DMS53 (cell line): ENCODE data around the gene BORCS6.

Source experiments
- DNase-seq: peaks from one replicate; lab custom pipeline; 2025; lab: John Stamatoyannopoulos, UW

BORCS6 gene

DNA sequence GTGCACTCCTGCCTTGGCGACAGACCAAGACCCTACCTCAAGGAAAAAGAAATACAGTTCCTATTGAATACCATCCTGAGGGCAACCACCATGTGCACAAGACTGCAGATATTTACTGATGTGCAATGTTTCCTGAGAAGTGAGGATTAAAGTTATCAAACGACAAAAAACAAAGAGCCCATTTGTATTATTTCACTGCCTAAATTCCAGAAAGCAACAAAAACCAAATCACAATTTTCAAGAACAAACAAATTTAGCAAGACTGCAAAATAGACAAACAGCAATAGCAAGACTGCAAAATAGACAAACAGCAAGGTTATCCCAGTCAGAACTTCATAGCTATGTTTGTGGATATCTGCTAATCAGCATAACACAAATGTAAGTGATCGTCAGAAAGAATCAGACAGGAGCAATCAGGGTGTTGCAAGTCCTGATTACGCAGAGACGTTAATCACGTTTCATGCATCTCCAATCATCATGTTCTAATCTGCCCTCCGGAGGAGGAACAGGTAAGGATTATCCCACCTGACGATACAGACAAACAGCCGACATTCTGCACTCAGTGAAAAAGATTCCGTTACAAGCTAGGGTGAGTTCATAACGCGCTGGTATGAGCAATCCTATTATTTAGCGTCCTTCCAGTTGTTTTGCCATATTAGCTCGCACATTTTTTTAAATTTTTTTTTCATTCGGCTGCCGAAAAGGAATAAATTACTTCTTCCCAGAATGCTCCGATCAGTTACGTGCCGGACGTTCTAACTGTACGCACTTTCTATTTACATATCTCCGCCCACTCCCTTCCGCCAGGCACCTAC is 16.7 kb downstream of the BORCS6 start:
- DNase-seq, result peak; percentile 98

DNA sequence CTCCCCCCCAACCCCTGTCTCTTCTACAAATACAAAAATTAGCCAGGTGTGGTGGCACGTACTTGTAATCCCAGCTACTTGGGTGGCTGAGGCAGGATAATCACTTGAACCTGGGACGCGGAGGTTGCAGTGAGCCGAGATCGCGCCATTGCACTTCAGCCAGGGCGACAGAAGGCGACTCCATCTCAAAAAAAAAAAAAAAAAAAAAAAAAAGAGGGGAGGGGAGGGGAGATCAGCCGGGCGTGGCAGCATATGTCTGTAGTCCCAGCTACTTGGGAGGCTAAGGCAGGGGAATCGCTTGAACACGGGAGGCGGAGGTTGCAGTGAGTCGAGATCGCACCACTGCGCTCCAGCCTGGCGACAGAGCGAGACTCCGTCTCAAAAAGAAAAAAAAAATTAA is 19.8 kb downstream of the BORCS6 start:
- DNase-seq, result peak; percentile 51

DNA sequence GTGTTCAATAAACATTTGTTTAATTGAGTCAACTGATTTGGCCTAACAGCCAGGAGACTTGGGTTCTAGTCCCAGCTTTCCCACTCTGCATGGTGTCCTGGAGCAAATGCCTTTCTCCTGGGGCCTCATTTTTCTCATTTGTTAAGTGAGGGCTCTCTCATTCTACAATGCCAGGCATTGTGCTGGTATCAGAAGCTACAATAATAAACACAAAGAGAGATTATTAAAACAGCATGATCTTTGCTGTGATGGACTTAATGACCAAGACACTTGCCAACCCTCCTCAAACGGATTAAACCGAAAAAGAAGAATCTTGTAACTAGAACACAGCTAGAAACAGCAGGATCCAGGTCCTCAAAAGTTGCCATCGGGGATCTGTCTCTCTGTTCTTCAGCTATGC is 22.5 kb downstream of the BORCS6 start:
- DNase-seq, result no peak

DNA sequence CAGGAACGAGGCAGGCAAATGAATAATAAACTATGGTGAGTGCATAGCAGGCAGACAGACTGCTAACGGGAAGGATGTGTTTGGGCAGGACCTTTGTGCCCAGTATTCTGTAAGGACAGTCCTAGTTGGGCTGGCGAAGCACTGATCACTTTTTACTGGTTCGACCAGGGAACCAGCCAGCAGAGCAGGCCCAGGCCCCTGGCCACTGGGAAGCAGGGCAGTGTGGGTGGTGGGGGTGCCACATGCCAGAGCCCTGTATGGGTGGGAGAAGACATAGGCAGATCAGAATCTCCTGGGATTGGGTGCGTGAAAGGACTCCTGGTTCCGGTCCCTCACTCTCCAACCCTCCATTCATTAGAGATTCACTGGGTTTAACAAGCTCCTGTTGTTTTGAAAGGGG is 23.2 kb downstream of the BORCS6 start:
- no peak for DNase-seq

DNA sequence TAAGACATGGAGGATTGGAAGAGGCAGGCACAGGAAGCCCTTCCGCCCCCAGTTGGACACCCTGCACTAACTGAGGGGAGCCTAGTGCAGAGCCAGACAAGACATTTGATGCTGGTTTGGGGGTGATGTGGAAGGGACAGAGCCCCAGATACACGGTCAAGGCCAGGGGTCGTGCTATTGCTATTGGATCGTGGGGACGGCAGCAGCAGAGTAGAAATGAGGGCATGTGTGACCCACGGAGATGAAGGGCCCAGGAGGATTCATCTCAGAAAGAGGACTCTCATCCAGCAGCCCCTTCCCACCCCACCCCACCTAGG is 25.2 kb downstream of the BORCS6 start:
- no peak for DNase-seq

DNA sequence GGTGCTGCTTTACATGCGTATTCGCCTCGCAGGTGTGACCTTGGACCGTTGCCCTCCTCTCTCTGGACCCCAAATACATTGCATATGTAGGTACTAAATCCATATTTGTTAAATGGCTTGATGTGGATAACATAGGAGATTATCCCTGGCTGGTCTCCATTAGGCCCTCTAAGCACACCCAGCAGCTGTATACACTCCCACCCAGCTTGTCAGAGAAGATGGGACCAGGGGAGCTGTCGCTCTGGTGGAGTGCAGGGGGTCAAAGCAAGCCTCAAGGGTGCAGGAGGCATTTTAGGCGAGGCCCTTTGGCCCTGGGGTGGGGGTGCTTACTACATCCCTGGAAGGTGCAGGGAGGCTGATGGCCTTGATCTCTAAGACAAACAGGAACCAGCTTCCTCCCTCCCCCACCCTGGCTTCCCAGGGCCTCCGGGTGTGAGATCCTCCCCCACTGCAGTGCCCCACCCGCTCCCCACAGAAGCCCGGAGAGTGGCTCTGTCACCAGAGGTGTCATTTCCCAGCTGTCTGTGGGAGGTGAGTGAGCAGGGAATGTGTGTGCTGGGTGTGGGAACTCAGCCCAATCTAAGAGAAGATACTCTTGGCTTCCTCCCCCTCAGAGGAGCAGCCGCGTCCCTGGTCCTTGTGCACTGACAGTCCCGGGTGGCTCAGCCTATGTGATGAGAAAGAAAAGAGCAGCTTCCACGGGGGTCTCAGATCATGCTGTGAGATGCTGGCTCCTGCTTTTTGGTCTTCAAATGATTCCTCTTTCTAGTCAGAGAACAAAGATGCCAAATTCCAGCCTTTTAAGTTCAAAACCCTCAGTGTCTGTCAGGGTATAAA is 25.8 kb downstream of the BORCS6 start:
- peak; percentile 88 for DNase-seq

DNA sequence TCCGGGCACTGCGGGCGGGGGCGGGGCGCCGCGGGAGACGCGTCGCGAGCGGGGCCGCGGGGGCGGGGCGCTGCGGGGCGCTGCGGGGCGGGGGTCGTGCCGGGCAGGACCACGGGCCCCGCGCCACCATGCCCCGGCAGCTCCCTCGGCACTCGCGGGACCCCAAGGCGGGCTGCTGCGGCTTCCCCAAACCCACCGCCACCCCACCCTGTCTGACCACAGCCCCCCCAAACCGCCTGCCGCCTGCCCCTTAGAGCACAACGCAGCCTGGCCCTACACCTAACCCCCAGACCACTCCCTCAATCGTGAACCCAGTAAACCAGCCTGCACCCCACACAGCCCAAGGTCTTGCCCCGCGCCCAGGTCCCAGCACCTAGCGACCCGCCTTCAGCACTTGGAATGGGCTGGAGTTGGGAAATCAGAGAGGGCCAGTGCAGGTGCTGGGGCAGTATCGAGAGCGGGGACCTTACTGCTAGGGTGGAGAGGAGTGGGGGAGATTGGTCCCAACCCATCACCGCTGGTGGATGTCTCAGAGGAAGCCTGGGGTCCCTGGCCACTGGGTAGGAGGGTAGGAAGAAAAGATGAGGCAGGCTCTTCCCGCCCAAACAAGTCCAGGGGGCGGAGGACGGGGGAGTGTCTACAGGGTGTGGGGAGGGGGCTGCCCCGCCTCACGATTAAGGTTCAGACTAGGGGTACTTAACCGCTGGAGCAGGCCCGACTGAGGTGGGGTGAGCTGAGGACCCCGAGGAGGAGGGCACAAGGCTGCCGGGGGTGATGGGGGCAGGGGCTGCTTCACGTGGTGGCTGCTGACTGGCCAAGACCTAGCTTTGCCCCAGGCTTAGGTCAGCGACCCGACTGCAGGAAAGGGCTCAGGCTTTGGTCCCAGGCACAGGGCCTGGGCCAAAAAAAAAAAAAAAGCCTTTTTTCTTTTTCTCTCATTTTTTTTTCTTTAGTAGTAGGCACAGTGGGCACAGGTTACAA is 26.7 kb downstream of the BORCS6 start:
- peak; percentile 74 for DNase-seq

DNA sequence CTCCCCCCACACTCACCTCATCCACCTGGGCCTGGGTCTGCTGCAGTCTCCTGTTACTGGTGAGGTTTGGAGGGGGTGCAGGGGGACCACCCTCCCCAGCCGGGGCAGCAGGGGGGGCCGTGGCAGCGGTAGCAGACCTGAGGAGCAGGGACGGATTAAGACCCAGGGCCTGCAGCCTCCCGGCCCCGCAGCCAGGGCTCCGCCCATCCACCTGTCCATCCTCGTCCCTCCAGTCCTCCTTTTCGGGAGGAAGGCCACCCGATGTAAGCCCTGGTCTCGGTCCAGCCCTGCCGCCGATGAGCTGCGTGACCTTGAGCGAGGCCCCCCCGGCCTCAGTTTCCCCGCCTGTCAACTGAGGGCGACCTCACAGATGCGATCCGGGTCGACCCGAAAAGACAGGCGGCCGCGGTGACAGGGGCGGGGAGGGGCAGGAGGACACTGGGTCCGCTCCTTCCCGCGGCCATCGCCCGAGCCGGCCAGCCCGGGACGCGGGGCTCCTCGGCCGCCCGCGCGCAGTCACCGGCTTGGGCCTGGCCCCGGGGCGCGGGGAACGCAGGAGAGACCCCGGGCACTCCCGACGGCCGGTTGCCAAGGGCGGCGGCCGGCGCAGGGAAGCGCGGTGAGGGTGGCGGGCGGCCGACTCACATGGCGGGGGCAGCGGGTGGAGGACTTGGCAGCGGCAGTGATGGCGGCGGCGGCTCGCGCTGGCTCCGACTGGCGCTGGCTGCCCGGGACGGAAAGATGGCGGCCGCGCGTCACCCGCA is 27.6 kb downstream of the BORCS6 start, which contains the start of gene VAMP2:
Gene VAMP2, minus strand, starts transcription at position 716 of the 764 bp plus-strand sequence. Its CDS starts 69 bp downstream, at position 647.
- peak; percentile 92 for DNase-seq

DNA sequence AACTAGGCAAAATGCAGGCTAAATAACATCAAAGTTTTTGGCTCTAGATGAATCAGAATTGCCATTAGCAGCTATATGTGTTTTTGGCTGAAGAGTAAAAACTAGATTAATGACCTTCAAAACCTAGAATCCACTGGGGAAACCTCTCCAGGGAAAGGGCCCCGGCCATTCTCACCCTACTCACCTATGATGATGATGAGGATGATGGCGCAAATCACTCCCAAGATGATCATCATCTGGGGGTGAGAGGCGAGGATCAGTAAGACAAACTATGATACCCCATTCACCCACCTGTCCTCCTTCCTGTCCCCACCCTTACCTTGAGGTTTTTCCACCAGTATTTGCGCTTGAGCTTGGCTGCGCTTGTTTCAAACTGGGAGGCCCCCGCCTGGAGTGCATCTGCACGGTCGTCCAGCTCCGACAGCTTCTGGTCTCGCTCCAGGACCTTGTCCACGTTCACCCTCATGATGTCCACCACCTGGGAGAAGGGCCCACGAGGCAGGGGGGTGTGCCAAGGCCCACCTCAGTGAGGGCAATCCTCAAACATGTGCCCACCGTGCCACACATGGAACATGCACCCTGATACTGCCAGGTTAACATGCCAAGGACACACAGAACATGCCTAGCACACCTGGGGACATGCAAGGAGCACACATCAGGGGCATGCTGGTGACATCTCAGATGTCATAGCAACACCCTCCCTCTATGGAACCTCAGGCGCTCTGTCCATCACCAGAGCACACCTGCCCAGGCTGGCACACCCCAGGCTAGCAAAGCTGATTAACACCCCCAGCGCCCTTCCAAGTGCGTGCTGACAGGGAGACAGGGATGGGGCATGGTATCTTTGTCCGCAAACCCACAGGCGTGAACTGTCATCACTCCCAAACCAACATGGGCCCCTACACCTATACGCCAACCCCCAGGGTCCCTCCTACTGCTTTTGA is 28.4 kb downstream of the BORCS6 start:
- peak; percentile 51 for DNase-seq

DNA sequence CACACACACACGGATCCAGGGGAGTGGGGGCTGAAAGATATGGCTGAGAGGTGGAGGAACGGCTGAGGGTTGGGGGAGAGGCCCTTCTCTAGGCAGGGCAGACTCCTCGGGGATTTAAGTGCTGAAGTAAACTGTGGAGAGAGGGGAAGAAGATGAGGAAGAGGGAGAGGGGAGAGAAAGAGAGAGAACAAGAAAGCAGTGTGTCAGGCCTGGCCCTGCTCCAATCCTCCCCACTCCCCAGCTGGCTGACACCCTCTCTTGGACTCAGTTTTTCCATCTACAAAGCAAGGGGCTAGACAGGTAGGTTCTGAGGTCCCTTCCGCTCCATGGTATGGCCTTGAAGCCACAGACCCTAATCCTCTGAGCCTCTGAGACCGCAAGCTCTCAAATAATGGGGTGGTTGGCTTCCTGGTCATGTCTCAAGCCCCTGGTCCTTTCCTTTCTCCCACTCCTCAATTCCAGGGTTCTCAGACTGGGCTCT is 29.2 kb downstream of the BORCS6 start:
- no peak for DNase-seq

DNA sequence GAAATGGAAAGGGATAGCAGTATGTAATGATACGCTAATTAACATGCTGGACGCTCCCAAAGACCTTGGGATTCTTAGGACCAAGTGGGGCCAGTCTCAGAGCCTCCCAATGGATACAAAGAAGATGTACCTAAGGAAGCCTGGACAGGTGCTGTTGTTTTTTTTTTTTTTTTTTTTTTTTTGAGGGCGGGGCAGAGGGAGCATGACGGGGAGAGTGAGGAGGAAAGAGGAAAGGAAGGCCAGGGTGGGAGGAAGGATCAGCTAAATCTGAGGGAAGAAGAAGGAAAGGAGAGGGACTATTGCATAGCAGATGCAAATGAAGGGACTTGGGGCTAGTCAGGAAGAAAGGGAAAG is 29.8 kb downstream of the BORCS6 start:
- DNase-seq, result peak; percentile 62

DNA sequence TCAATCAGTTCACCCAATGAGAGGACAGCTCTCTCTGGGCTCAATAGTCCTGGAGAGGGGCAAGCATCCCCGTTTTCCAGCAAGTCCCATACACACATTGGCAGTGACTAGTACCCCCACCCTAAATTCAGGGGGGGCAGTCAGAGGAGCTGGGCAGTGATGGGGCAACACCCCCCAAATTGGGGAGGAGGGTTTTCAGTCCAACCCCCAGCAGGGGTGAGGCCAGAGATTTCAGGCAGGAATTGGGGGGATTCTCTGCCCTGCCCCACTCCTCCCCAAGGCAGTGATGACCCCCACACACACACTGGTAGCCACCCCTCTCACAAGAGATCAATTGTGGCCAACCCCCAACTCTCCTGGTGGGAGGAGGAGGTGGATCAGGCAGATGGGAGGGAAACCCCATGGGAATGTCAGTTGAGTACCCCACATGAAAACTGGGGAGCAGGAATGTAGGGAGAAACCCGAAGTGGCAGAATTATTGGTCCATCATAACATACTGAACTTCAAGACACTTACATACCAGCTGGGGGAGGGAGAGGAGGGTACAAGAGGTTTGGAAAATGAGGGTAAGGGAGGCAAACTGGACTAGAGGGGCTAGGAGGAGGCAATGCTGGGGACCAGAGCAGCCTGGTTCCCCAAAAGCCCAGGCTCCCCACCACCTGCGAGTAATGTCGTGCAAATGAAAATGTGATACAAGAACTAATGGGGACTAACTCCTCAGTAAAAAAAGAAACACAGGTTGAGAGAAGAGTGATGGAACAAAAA is 30.3 kb downstream of the BORCS6 start:
- DNase-seq, result no peak

DNA sequence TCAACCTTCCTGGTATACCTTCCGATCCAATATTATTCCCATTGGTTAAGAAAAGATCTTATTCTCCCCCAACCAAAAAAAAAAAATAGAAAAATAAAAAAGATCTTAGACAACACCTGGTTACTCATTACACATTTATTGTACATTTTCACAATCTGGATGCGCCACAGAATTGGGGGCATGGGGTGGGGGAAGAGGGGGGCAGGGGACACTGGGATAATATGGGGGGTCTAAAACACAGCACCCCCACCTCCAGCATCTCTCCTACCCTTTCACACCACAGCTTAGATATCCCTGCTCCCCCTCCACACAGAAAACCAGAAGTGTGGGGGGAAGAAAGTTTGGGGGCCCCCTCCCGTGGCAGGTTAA is 31.0 kb downstream of the BORCS6 start:
- DNase-seq, result no peak

DNA sequence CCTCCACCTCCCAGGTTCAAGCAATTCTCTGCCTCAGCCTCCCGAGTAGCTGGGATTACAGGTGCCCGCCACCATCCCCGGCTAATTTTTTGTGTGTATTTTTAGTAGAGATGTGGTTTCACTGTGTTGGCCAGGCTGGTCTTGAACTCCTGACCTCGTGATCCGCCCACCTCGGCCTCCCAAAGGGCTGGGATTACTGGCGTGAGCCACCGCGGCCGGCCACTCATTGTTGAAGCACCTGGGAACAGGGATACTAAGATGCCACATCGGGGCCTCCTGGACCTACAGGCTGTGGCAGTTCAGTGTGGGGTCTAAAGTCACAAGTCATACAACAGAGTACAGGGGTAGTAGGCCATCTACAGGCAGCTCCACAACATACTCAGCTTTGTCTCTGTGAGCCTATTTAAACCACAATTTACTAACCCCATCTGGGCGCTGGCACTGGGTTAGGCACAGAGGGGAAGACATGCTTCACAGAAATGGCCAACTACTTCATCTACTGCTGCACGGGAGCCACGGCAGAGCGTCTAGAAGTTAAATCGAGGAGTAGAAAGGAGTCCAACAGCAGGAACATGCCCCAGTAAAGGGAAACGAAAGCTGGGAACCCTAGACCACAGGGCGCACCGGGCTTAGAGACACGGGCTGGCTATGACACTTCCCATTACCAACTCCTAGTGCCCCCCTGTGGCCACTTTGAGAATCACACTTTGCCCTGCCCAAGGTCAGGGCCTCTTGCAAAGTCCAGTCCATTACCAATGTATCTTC is 31.5 kb downstream of the BORCS6 start:
- DNase-seq, result peak; percentile 96

DNA sequence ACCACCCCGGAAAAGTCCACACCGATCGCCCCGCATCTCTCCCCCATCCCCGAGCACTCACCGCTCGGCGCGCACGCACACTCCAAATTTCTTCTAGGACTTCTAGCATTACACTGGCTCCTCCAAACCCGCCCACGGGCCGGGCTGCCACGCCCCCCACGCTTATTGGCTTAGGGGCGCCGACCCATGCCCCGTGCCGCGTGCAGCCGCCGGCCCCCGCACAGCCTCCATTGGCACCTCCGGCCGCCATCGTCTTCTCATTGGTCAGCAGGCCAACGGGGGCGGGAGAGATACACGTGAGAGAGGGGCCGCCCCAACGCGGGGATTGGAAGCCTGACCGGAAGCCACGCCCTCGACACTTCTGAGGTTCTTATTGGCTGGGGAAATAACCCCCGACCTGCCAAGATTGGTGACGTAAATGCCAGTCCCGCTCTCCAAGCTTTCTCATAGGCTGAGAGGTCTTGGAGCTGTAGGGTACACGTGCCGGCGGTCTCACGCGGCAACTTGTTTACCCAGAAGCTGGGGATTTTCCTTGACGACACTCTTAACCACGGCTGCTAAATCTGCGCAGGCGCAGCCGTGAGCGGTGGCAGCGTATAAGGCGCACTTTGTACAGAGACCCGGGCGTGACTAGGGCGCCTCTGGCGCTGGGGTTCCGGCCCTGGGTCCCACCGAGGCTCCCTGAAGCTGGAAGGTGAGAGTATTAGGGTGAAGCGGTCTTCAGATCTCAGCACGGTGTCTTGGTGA is 33.6 kb downstream of the BORCS6 start:
- peak; percentile 100 for DNase-seq

DNA sequence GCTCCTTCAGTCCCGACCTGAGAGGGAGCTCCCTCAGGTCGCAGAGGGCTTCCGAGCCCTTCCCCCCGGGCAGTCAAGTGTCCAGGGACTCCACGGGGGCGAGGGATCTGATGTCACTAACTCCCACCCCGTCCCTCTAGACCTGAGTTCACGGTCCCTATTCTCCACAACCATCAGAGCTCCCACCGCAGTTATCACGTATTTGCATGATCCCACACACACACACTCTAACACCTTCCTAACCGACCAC is 34.1 kb downstream of the BORCS6 start:
- no peak for DNase-seq

DNA sequence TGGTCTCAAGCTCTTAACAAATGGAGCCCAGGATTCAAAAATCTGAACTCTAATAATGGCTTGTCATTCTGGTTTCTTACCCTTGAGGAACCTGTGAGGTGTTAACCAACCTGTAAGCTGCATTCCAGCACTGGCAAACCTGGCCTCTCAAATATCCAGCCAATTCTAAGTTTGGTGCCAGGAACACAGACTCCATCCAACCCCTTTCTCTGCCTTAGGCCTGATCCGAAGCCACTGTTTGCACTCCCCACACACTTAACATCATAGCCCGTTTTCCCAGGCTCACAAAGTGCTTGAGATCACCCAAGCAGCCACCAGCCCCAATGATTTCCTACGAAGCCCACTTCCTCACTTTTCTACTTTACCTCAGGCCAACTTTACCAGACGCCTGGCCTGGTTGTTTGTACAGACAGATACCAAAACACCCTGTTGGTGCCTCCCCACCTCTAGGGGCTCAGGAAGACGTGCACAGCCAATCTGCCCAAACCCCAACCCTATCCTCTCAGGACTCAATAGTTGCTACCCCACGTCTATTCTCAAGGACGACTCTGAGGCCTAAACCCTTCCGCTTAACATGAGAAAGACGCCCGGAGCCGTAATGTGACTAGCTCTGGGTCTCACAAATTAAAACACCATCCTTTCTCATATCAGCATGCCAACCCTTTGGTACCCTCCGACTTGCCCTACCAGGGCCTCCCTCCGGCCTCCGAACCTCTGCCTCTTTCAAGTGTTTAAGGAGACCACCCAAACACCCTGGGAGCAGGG is 34.6 kb downstream of the BORCS6 start:
- DNase-seq, result no peak
